CD8-positive, alpha-beta memory T cell (primary cell): ENCODE measurements around the gene KCNAB1. TPM values are rescaled to one million over a fixed set of nuclear protein-coding genes. Genes with fewer than 3 reads are reported as not detected.

ENCODE experiments used
- CTCF ChIA-PET: fragments of 350-600 bp; sonication (Branson Sonifier 250); formaldehyde crosslinking; loops from one replicate; lab custom pipeline; 2021; ENCODE audit warnings: antibody characterized with exemption; lab: Charles Lee
- POLR2A ChIA-PET: fragments of 350-600 bp; sonication (Branson Sonifier 250); formaldehyde crosslinking; loops from one replicate; lab custom pipeline; 2021; ENCODE audit warnings: antibody characterized with exemption; lab: Charles Lee
- DNase-seq, 5 donors: peaks; one replicate each; pipeline versions ENCODE4 v3.0.0 to v3.0.0-alpha.2; 2020 to 2022; ENCODE audit warnings: mixed read lengths in 1 of 5
- H3K27ac ChIP-seq: one replicate; pipeline ENCODE4 v1.7.0; 2013; ENCODE audit warnings: low read depth, mild to moderate bottlenecking, low read length, moderate library complexity
- H3K27me3 ChIP-seq: 2 replicates; pipeline ENCODE4 v1.7.0; 2013; ENCODE audit warnings: low read length, mild to moderate bottlenecking; ENCODE audit not compliant: insufficient read depth, poor library complexity, severe bottlenecking
- H3K36me3 ChIP-seq: 2 replicates; pipeline ENCODE4 v1.7.0; 2013; ENCODE audit warnings: mild to moderate bottlenecking, low read length, moderate library complexity; ENCODE audit not compliant: insufficient read depth
- H3K4me1 ChIP-seq: 2 replicates; pipeline ENCODE4 v1.7.0; 2013; ENCODE audit warnings: mild to moderate bottlenecking, low read length, moderate library complexity; ENCODE audit not compliant: insufficient read depth
- H3K4me3 ChIP-seq: 2 replicates; pipeline ENCODE4 v1.7.0; 2013; ENCODE audit warnings: mild to moderate bottlenecking, low read length
- H3K9me3 ChIP-seq: 2 replicates; pipeline ENCODE4 v1.7.0; 2013; ENCODE audit warnings: mild to moderate bottlenecking, low read length
- H3K27ac Mint-ChIP-seq, 8 donors: one replicate each; pipeline ENCODE4 v1.8.0; 2020 to 2021; ENCODE audit warnings: mixed read lengths in 8 of 8, mild to moderate bottlenecking in 6 of 8, inconsistent platforms in 3 of 8, moderate library complexity in 3 of 8
- H3K27me3 Mint-ChIP-seq, 2 donors: one replicate each; pipeline ENCODE4 v1.8.0; 2020 to 2021; ENCODE audit warnings: mixed read lengths in 2 of 2, mild to moderate bottlenecking in 1 of 2, moderate library complexity in 1 of 2
- H3K36me3 Mint-ChIP-seq, 3 donors: one replicate each; pipeline ENCODE4 v1.8.0; 2020 to 2021; ENCODE audit warnings: mixed read lengths in 3 of 3, inconsistent platforms in 1 of 3, mild to moderate bottlenecking in 1 of 3
- H3K4me1 Mint-ChIP-seq, 3 donors: one replicate each; pipeline ENCODE4 v1.8.0; 2020 to 2021; ENCODE audit warnings: mixed read lengths in 3 of 3, inconsistent platforms in 1 of 3, mild to moderate bottlenecking in 1 of 3
- H3K4me3 Mint-ChIP-seq, 7 donors: one replicate each; pipeline ENCODE4 v1.8.0; 2020 to 2021; ENCODE audit warnings: mixed read lengths in 7 of 7, mild to moderate bottlenecking in 6 of 7, moderate library complexity in 4 of 7, inconsistent platforms in 2 of 7
- H3K9me3 Mint-ChIP-seq, 5 donors: one replicate each; pipeline ENCODE4 v1.8.0; 2020 to 2022; ENCODE audit warnings: mixed read lengths in 5 of 5, mild to moderate bottlenecking in 3 of 5, moderate library complexity in 2 of 5, inconsistent platforms in 1 of 5
- polyA plus RNA-seq: library from polyadenylated mRNA; unstranded; fragments of 300-500 nt; fragmentation: Illumina TruSeq; gene quantifications from one replicate; pipeline ENCODE4 v1.2.3, GENCODE V29; 2021
- total RNA-seq, 2 experiments: library from RNA; stranded (reverse); gene quantifications; one replicate each; pipeline ENCODE4 v1.2.3, GENCODE V29; 2021

Gene KCNAB1
- total and polyA plus RNA-seq, 3 experiments from 2014 or later = 0.32 TPM; not detected in 2

- Histone ChIP-seq H3K36me3 (no peaks in the 10 kb centered on the region), H3K4me3 (no peak overlapping the region), H3K9me3 (no peaks in the 10 kb centered on the region), H3K4me1 (no peaks in the 10 kb centered on the region), H3K27me3 (no peaks in the 10 kb centered on the region), H3K27ac (no peak overlapping the region)
- H3K9me3 Mint-ChIP-seq = peaks cover 0 to 2% (median 0%) of the 10 kb centered on the region in 5 donors
- H3K4me1 Mint-ChIP-seq = peaks cover 0 to 3% (median 0%) of the 10 kb centered on the region in 3 donors
- peaks cover 6 to 27% of the 10 kb centered on the region in 2 donors for H3K27me3 Mint-ChIP-seq
- no peak overlapping the region for H3K4me3 Mint-ChIP-seq
- no peak for DNase-seq
- ChIA-PET CTCF (interaction anchor here (0.9 kb wide), 1 partner anchor 67 kb away, joined by 5 read pairs; no protein-coding TSS in a partner anchor), POLR2A (no interaction called here)
- H3K27ac Mint-ChIP-seq = no peak overlapping the region
- H3K36me3 Mint-ChIP-seq = no peaks in the 10 kb centered on the region
Observed at GRCh38 chr3:156443079-156443478, 322.7 kb downstream of the KCNAB1 start.

- DNase-seq = no peak
- ChIA-PET POLR2A (no interaction called here), CTCF (interaction anchor here (1.0 to 2.6 kb wide), 2 partner anchors 61 to 65 kb away, joined by 4 to 7 read pairs; no protein-coding TSS in a partner anchor)
- peaks cover 0 to 3% (median 0%) of the 10 kb centered on the region in 3 donors for H3K4me1 Mint-ChIP-seq
- Histone ChIP-seq H3K9me3 (no peaks in the 10 kb centered on the region), H3K4me3 (no peak overlapping the region), H3K27ac (no peak overlapping the region), H3K36me3 (no peaks in the 10 kb centered on the region), H3K27me3 (no peaks in the 10 kb centered on the region), H3K4me1 (no peaks in the 10 kb centered on the region)
- no peak overlapping the region for H3K27ac Mint-ChIP-seq
- H3K36me3 Mint-ChIP-seq = no peaks in the 10 kb centered on the region
- peaks cover 4 to 15% of the 10 kb centered on the region in 2 donors for H3K27me3 Mint-ChIP-seq
- H3K4me3 Mint-ChIP-seq = no peak overlapping the region
- no peaks in the 10 kb centered on the region for H3K9me3 Mint-ChIP-seq
Observed at GRCh38 chr3:156445117-156446090, 325.0 kb downstream of the KCNAB1 start.

GRCh38 chr3:156448300-156448699 is 327.9 kb downstream of the KCNAB1 start:
- Mint-ChIP-seq H3K4me3 (no peak overlapping the region), H3K36me3 (no peaks in the 10 kb centered on the region)

GRCh38 chr3:156449710-156450574 is 329.6 kb downstream of the KCNAB1 start:
- POLR2A ChIA-PET = no interaction called here

More at GRCh38 chr3:156448300-156448699, 327.9 kb downstream of the KCNAB1 start:
- no peaks in the 10 kb centered on the region for H3K9me3 Mint-ChIP-seq
- Histone ChIP-seq H3K4me1 (no peaks in the 10 kb centered on the region), H3K36me3 (no peaks in the 10 kb centered on the region), H3K9me3 (no peaks in the 10 kb centered on the region), H3K4me3 (no peak overlapping the region), H3K27me3 (no peaks in the 10 kb centered on the region), H3K27ac (no peak overlapping the region)
- peaks cover 0 to 3% (median 0%) of the 10 kb centered on the region in 3 donors for H3K4me1 Mint-ChIP-seq
- H3K27ac Mint-ChIP-seq = no peak overlapping the region
- H3K27me3 Mint-ChIP-seq = peaks cover 4 to 18% of the 10 kb centered on the region in 2 donors
- peak; percentile 5 to 65 (median 13) for DNase-seq
- CTCF ChIA-PET = interaction anchor here (0.8 kb wide), 1 partner anchor 32 kb away, joined by 4 read pairs; no protein-coding TSS in a partner anchor
- POLR2A ChIA-PET = no interaction called here

GRCh38 chr3:156455839-156456238 is 335.5 kb downstream of the KCNAB1 start:
- no peaks in the 10 kb centered on the region for H3K9me3 Mint-ChIP-seq
- ChIA-PET POLR2A (no interaction called here), CTCF (no interaction called here)
- peaks cover 1 to 9% of the 10 kb centered on the region in 2 donors for H3K27me3 Mint-ChIP-seq
- H3K27ac ChIP-seq = no peak overlapping the region
- no peak overlapping the region for H3K27ac Mint-ChIP-seq
- H3K27me3 ChIP-seq = no peaks in the 10 kb centered on the region
- H3K36me3 Mint-ChIP-seq = no peaks in the 10 kb centered on the region
- H3K4me3 Mint-ChIP-seq = no peak overlapping the region
- no peaks in the 10 kb centered on the region for H3K36me3 ChIP-seq
- H3K4me1 ChIP-seq = no peaks in the 10 kb centered on the region
- H3K4me3 ChIP-seq = no peak overlapping the region
- no peak for DNase-seq
- H3K9me3 ChIP-seq = no peaks in the 10 kb centered on the region
- no peaks in the 10 kb centered on the region for H3K4me1 Mint-ChIP-seq

More at GRCh38 chr3:156449710-156450574, 329.6 kb downstream of the KCNAB1 start:
- H3K27ac Mint-ChIP-seq = no peak overlapping the region
- Histone ChIP-seq H3K4me3 (no peak overlapping the region), H3K36me3 (no peaks in the 10 kb centered on the region), H3K4me1 (no peaks in the 10 kb centered on the region), H3K9me3 (no peaks in the 10 kb centered on the region), H3K27ac (no peak overlapping the region), H3K27me3 (no peaks in the 10 kb centered on the region)
- no peaks in the 10 kb centered on the region for H3K4me1 Mint-ChIP-seq
- H3K36me3 Mint-ChIP-seq = no peaks in the 10 kb centered on the region
- H3K4me3 Mint-ChIP-seq = no peak overlapping the region
- DNase-seq = no peak
- no peaks in the 10 kb centered on the region for H3K9me3 Mint-ChIP-seq
- CTCF ChIA-PET = interaction anchor here (0.8 to 1.7 kb wide), 7 partner anchors 10 to 298 kb away, joined by 3 to 8 read pairs (median 3); no protein-coding TSS in a partner anchor
- peaks cover 4 to 18% of the 10 kb centered on the region in 2 donors for H3K27me3 Mint-ChIP-seq

GRCh38 chr3:156456771-156457224 is 336.4 kb downstream of the KCNAB1 start:
- no peaks in the 10 kb centered on the region for H3K9me3 Mint-ChIP-seq
- Histone ChIP-seq H3K27ac (no peak overlapping the region), H3K4me1 (no peaks in the 10 kb centered on the region), H3K4me3 (no peak overlapping the region), H3K36me3 (no peaks in the 10 kb centered on the region), H3K27me3 (no peaks in the 10 kb centered on the region), H3K9me3 (no peaks in the 10 kb centered on the region)
- ChIA-PET CTCF (no interaction called here), POLR2A (no interaction called here)
- H3K27me3 Mint-ChIP-seq = peaks cover 1 to 5% of the 10 kb centered on the region in 2 donors
- no peak overlapping the region for H3K27ac Mint-ChIP-seq
- no peaks in the 10 kb centered on the region for H3K36me3 Mint-ChIP-seq
- no peaks in the 10 kb centered on the region for H3K4me1 Mint-ChIP-seq
- no peak for DNase-seq
- H3K4me3 Mint-ChIP-seq = no peak overlapping the region

GRCh38 chr3:156459434-156459833 is 339.1 kb downstream of the KCNAB1 start:
- no peak overlapping the region for H3K4me3 ChIP-seq
- H3K4me1 ChIP-seq = no peaks in the 10 kb centered on the region
- DNase-seq = no peak
- H3K36me3 ChIP-seq = no peaks in the 10 kb centered on the region
- peaks cover 4 to 19% of the 10 kb centered on the region in 2 donors for H3K27me3 Mint-ChIP-seq
- H3K4me3 Mint-ChIP-seq = no peak overlapping the region
- no peaks in the 10 kb centered on the region for H3K9me3 ChIP-seq
- ChIA-PET POLR2A (no interaction called here), CTCF (interaction anchor here (1.4 kb wide), 1 partner anchor 9 kb away, joined by 8 read pairs; no protein-coding TSS in a partner anchor)
- no peak overlapping the region for H3K27ac ChIP-seq
- H3K4me1 Mint-ChIP-seq = no peaks in the 10 kb centered on the region
- H3K27me3 ChIP-seq = no peaks in the 10 kb centered on the region
- H3K36me3 Mint-ChIP-seq = no peaks in the 10 kb centered on the region
- no peak overlapping the region for H3K27ac Mint-ChIP-seq
- H3K9me3 Mint-ChIP-seq = no peaks in the 10 kb centered on the region
